Body of pancreas (tissue), 4 donors: ENCODE results near the gene TMEM266. TPM values are rescaled to one million over a fixed set of nuclear protein-coding genes. Genes with fewer than 3 reads are reported as not detected.

Experiments used
- ATAC-seq: fragments of 150-250 bp; one replicate; pipeline ENCODE4 v1.9.1; 2016
- DNase-seq, 4 donors: peaks; one replicate each; pipeline ENCODE4 v3.0.0-alpha.2; 2019
- H3K27ac ChIP-seq, 4 donors: fragments of 200-600 bp; sonication (generic); 1 replicate in 3 of 4; 2 replicates in 1 of 4; pipeline versions ENCODE4 v1.5.1 to v1.6.1; 2016 to 2019; ENCODE audit warnings: mild to moderate bottlenecking in 1 of 4, mixed read lengths in 1 of 4, moderate library complexity in 1 of 4
- H3K27me3 ChIP-seq, 2 donors: fragments of 200-600 bp; sonication (generic); one replicate each; pipeline ENCODE4 v1.6.0; 2016; ENCODE audit warnings: mild to moderate bottlenecking in 1 of 2
- H3K36me3 ChIP-seq, 2 donors: fragments of 200-600 bp; sonication (generic); replicated peaks in 1 of 2; 2 replicates each; pipeline ENCODE4 v1.5.1; 2016; ENCODE audit warnings: low read depth in 2 of 2; ENCODE audit not compliant: insufficient read depth in 1 of 2
- H3K4me1 ChIP-seq: fragments of 200-600 bp; sonication (generic); one replicate; pipeline ENCODE4 v1.6.0; 2016
- H3K4me3 ChIP-seq, 2 donors: fragments of 200-600 bp; sonication (generic); 1 replicate in 1 of 2; 2 replicates in 1 of 2; pipeline ENCODE4 v1.5.1; 2016 to 2019
- H3K9me3 ChIP-seq, 3 donors: fragments of 200-600 bp; sonication (generic); 1 replicate in 2 of 3; 2 replicates in 1 of 3; pipeline ENCODE4 v1.5.1; 2016
- CTCF ChIP-seq, 7 experiments: fragments of 450-650 bp in 4 of 7; fragments of 200-600 bp in 3 of 7; sonication (generic) in 3 of 7; IDR thresholded peaks; one replicate each; pipeline ENCODE4 v1.5.1; 2016 to 2019; ENCODE audit warnings: antibody characterized with exemption in 7 of 7
- POLR2A ChIP-seq, 3 donors: fragments of 450-650 bp; IDR thresholded peaks; one replicate each; pipeline ENCODE4 v1.6.1; 2016; ENCODE audit warnings: antibody characterized with exemption in 3 of 3, mild to moderate bottlenecking in 2 of 3
- WGBS, 2 donors: methylation state at CpG; one replicate each; pipeline ENCODE4 v1.1.5; 2017; 5-methylcytosine and 5-hydroxymethylcytosine counted together
- intact Hi-C: fragments of 100-400 bp; cut with DNase I; formaldehyde crosslinking; loops from one replicate; pipeline ENCODE4 v1.15.1; 2023
- total RNA-seq, 2 donors: library from RNA; depleted of rRNA; stranded (reverse); fragments of >200 nt; gene quantifications; one replicate each; pipeline ENCODE4 v1.1.0, GENCODE V29; 2016

TMEM266 gene
- total RNA-seq, 2 donors from 2014 or later = 0.66 to 9.1 TPM

- TF ChIP-seq CTCF (IDR thresholded peaks at IDR 0.05) (no peak), POLR2A (IDR thresholded peaks at IDR 0.05) (no peak)
- Histone ChIP-seq H3K4me3 (no peak overlapping the region), H3K27ac (no peak overlapping the region), H3K27me3 (no peaks in the 10 kb centered on the region), H3K36me3 (no peaks in the 10 kb centered on the region), H3K9me3 (no peaks in the 10 kb centered on the region), H3K4me1 (no peaks in the 10 kb centered on the region)
- WGBS, 2 donors = 74 to 90% methylated on average over 4 to 8 of the region's 8 CpGs
- ATAC-seq (no peak), DNase-seq (no peak)
- intact Hi-C loops = no loop called here
Measured at GRCh38 chr15:76175442-76175841, 115.7 kb downstream of the TMEM266 start.

DNA sequence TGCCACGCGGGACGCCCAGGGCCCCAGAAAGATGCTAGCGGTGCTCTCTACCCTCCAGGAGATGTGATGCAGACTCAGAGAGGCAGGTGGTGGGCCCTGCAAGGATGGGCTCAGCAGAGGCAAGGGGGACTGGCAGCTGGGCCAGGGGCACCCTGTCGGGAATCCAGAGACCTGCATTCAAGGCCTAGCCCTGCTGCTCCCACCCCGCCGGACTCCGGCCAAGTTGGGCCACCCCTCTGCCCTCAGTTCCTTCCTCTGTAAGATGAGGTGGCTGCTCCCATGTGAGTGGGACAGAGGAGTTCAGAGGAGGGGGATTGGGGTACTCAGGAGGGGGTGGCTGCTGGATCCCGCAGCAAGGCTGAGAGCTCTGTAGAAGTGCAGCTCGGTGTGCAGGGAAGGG, 116.3 kb downstream of the TMEM266 start:
- Histone ChIP-seq H3K36me3 (no peaks in the 10 kb centered on the region), H3K9me3 (no peaks in the 10 kb centered on the region), H3K4me3 (no peak overlapping the region), H3K27ac (no peak overlapping the region), H3K4me1 (no peaks in the 10 kb centered on the region), H3K27me3 (no peaks in the 10 kb centered on the region)
- DNase-seq (no peak), ATAC-seq (no peak)
- intact Hi-C loops = no loop called here
- no peak for TF ChIP-seq CTCF (IDR thresholded peaks at IDR 0.05)
- no peak for TF ChIP-seq POLR2A (IDR thresholded peaks at IDR 0.05)
- 93 to 100% methylated on average over 3 to 10 of the region's 10 CpGs for WGBS, 2 donors

DNA sequence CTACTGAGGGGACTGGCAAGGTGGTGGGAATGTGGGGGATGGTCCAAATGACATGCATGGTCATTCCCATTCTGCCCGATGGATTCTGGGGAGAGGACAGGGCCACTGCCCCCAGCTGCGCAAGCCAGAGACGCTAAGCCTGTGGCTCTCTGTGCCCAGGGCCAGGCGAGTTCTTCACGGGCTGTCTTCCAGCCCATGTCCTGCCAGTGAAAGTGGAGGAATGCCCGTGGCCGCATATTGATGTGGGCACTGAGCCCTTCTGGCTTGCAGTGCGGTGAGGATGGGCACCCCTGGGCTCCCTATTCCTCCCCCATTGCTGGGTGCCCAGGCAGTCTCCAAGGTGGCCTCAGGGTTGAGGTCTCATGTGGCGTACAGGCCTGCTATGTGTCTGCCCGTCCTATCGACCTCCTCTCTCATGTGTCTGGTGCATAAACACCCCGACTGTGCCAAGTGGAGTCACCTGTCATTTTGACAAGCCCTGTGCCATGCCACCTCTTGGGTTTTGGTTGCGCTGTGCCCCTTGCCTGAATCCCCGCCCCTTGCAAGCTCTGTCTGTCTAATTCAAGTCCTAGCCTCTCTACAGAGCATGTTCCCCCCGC, 116.8 kb downstream of the TMEM266 start:
- Histone ChIP-seq H3K27me3 (no peaks in the 10 kb centered on the region), H3K9me3 (no peaks in the 10 kb centered on the region), H3K36me3 (no peaks in the 10 kb centered on the region), H3K4me3 (no peak overlapping the region), H3K27ac (no peak overlapping the region), H3K4me1 (no peaks in the 10 kb centered on the region)
- intact Hi-C loops = no loop called here
- DNase-seq (no peak), ATAC-seq (no peak)
- WGBS, 2 donors = 91 to 97% methylated on average over 12 to 15 of the region's 15 CpGs
- no peak for TF ChIP-seq CTCF (IDR thresholded peaks at IDR 0.05)
- TF ChIP-seq POLR2A (IDR thresholded peaks at IDR 0.05) = no peak

GRCh38 chr15:76177491-76178040, 117.8 kb downstream of the TMEM266 start:
- WGBS, 2 donors = 75 to 89% methylated on average over 5 to 15 of the region's 15 CpGs
- Histone ChIP-seq H3K27me3 (no peaks in the 10 kb centered on the region), H3K36me3 (no peaks in the 10 kb centered on the region), H3K27ac (no peak overlapping the region), H3K4me3 (no peak overlapping the region), H3K4me1 (no peaks in the 10 kb centered on the region), H3K9me3 (no peaks in the 10 kb centered on the region)
- TF ChIP-seq CTCF (IDR thresholded peaks at IDR 0.05) = no peak
- TF ChIP-seq POLR2A (IDR thresholded peaks at IDR 0.05) = no peak
- no peak for ATAC-seq
- DNase-seq = no peak
- intact Hi-C loops = no loop called here
